Mesenchymal stem cell (in vitro differentiated cells and primary cell): ENCODE data around the gene PVR.

Experiments
- DNase-seq: peaks from one replicate; pipeline ENCODE4 v3.0.0-alpha.2; 2013
- H2AFZ ChIP-seq: one replicate; pipeline ENCODE4 v1.6.1; 2013; ENCODE audit warnings: low read depth, mild to moderate bottlenecking, control low read depth, inconsistent platforms, low read length, moderate library complexity
- H2AK5ac ChIP-seq: 2 replicates; pipeline ENCODE4 v1.6.1; 2013; ENCODE audit warnings: low read length, moderate library complexity, mild to moderate bottlenecking, inconsistent platforms; ENCODE audit not compliant: severe bottlenecking
- H2BK120ac ChIP-seq: one replicate; pipeline ENCODE4 v1.6.1; 2013; ENCODE audit warnings: low read depth, mild to moderate bottlenecking, inconsistent platforms, low read length, moderate library complexity
- H2BK12ac ChIP-seq, 2 experiments: one replicate each; pipeline ENCODE4 v1.6.1; 2013; ENCODE audit warnings: inconsistent platforms in 2 of 2, low read length in 2 of 2, mild to moderate bottlenecking in 2 of 2, moderate library complexity in 2 of 2, control low read depth in 1 of 2
- H2BK15ac ChIP-seq: one replicate; pipeline ENCODE4 v1.6.1; 2013; ENCODE audit warnings: mild to moderate bottlenecking, low read depth, inconsistent platforms; ENCODE audit not compliant: poor library complexity, severe bottlenecking
- H2BK5ac ChIP-seq: 2 replicates; pipeline ENCODE4 v1.6.1; 2013; ENCODE audit warnings: low read depth, mild to moderate bottlenecking, low read length, control low read depth, inconsistent platforms; ENCODE audit not compliant: poor library complexity, severe bottlenecking
- H3K14ac ChIP-seq, 2 experiments: one replicate each; pipeline ENCODE4 v1.6.1; 2013; ENCODE audit warnings: inconsistent platforms in 2 of 2, low read length in 2 of 2, control low read depth in 1 of 2, mild to moderate bottlenecking in 1 of 2, moderate library complexity in 1 of 2
- H3K18ac ChIP-seq, 2 experiments: one replicate each; pipeline ENCODE4 v1.6.1; 2013; ENCODE audit warnings: inconsistent platforms in 2 of 2, low read length in 2 of 2, control low read depth in 1 of 2, low read depth in 1 of 2, mild to moderate bottlenecking in 1 of 2
- H3K23ac ChIP-seq, 2 experiments: one replicate each; pipeline ENCODE4 v1.6.1; 2013; ENCODE audit warnings: inconsistent platforms in 2 of 2, low read length in 2 of 2, mild to moderate bottlenecking in 2 of 2, moderate library complexity in 2 of 2, control low read depth in 1 of 2
- H3K27ac ChIP-seq: 2 replicates; pipeline ENCODE4 v1.5.1; 2013; ENCODE audit warnings: mild to moderate bottlenecking, moderate library complexity, low read length, control low read depth, inconsistent platforms; ENCODE audit not compliant: poor library complexity, severe bottlenecking
- H3K27me3 ChIP-seq, 2 experiments: 2 replicates each; pipeline versions ENCODE4 v1.6.1 to v1.7.0; 2013; ENCODE audit warnings: low read length in 2 of 2, mild to moderate bottlenecking in 2 of 2, moderate library complexity in 2 of 2, control low read depth in 1 of 2, inconsistent platforms in 1 of 2; ENCODE audit not compliant: control insufficient read depth in 1 of 2, insufficient read depth in 1 of 2
- H3K36me3 ChIP-seq, 2 experiments: 2 replicates each; pipeline versions ENCODE4 v1.6.1 to v1.7.0; 2013; ENCODE audit warnings: low read length in 2 of 2, control low read depth in 1 of 2, inconsistent platforms in 1 of 2, low read depth in 1 of 2, mild to moderate bottlenecking in 1 of 2; ENCODE audit not compliant: insufficient read depth in 2 of 2, control insufficient read depth in 1 of 2
- H3K4ac ChIP-seq, 2 experiments: one replicate each; pipeline ENCODE4 v1.6.1; 2013; ENCODE audit warnings: inconsistent platforms in 2 of 2, low read length in 2 of 2, mild to moderate bottlenecking in 2 of 2, moderate library complexity in 2 of 2, control low read depth in 1 of 2, low read depth in 1 of 2
- H3K4me1 ChIP-seq: 2 replicates; pipeline ENCODE4 v1.6.1; 2013; ENCODE audit warnings: low read depth, low read length, control low read depth; ENCODE audit not compliant: control insufficient read depth, insufficient read depth
- H3K4me2 ChIP-seq: 2 replicates; pipeline ENCODE4 v1.6.1; 2013; ENCODE audit warnings: low read length, mild to moderate bottlenecking, inconsistent platforms; ENCODE audit not compliant: poor library complexity, severe bottlenecking
- H3K4me3 ChIP-seq, 2 experiments: 2 replicates each; pipeline versions ENCODE4 v1.5.1 to v1.7.0; 2013; ENCODE audit warnings: low read length in 2 of 2, mild to moderate bottlenecking in 2 of 2, control low read depth in 1 of 2, low read depth in 1 of 2; ENCODE audit not compliant: insufficient read depth in 1 of 2
- H3K79me1 ChIP-seq: replicated peaks from 2 replicates; pipeline ENCODE4 v1.6.1; 2013; ENCODE audit warnings: mild to moderate bottlenecking, control low read depth, low read length, inconsistent platforms; ENCODE audit not compliant: poor library complexity, severe bottlenecking
- H3K9ac ChIP-seq: 2 replicates; pipeline ENCODE4 v1.7.0; 2013; ENCODE audit warnings: mild to moderate bottlenecking, low read length, moderate library complexity
- H3K9me3 ChIP-seq: 2 replicates; pipeline ENCODE4 v1.7.0; 2013; ENCODE audit warnings: mild to moderate bottlenecking, low read length; ENCODE audit not compliant: control insufficient read depth
- H4K8ac ChIP-seq: one replicate; pipeline ENCODE4 v1.6.1; 2013; ENCODE audit warnings: inconsistent platforms, mild to moderate bottlenecking, low read length, moderate library complexity
- H4K91ac ChIP-seq: one replicate; pipeline ENCODE4 v1.6.1; 2013; ENCODE audit warnings: mild to moderate bottlenecking, low read length, inconsistent platforms
- WGBS: methylation state at CpG from one replicate; pipeline ENCODE4 v1.1.7; 2013; ENCODE audit warnings: mixed read lengths; 5-methylcytosine and 5-hydroxymethylcytosine counted together

PVR gene

GRCh38 chr19:44673510-44673909 is 29.8 kb downstream of the PVR start:
- Histone ChIP-seq H3K4me1 (no peaks in the 10 kb centered on the region), H2BK120ac (no peak overlapping the region), H3K9ac (no peak overlapping the region), H3K23ac (no peak overlapping the region), H4K8ac (no peak overlapping the region), H3K4ac (no peak overlapping the region), H3K27me3 (no peaks in the 10 kb centered on the region), H3K79me1 (no peaks in the 10 kb centered on the region), H3K27ac (no peak overlapping the region), H2BK12ac (no peak overlapping the region), H3K4me3 (no peak overlapping the region), H4K91ac (no peak overlapping the region), H3K4me2 (no peak overlapping the region), H2AK5ac (no peak overlapping the region), H2AFZ (no peak overlapping the region), H3K14ac (no peak overlapping the region), H3K18ac (no peak overlapping the region), H2BK5ac (no peak overlapping the region), H2BK15ac (no peak overlapping the region), H3K9me3 (no peaks in the 10 kb centered on the region), H3K36me3 (peaks cover 0 to 4% of the 10 kb centered on the region in 2 experiments)
- DNase-seq: no peak
- whole genome bisulfite sequencing: 93% methylated on average over 4 of the region's 4 CpGs

DNA sequence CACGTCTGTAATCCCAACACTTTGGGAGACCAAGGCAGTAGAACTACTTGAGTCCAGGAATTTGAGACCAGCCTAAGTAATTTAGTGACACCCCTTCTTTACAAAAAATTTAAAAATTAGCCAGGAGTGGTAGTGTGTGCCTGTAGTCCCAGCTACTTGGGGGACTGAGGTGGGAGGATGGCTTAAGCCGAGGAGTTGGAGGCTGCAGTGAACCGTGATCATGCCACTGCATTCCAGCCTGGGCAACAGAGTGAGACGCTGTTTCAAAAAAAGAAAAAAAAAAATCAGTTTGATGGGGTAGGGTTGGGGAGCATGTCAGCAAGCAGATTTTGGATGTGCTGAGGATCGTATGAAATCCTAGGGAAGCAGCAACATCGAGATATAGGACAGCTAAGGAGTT is 31.8 kb downstream of the PVR start:
- Histone ChIP-seq H3K14ac (no peak overlapping the region), H3K79me1 (no peaks in the 10 kb centered on the region), H3K27ac (no peak overlapping the region), H3K4me2 (no peak overlapping the region), H3K23ac (no peak overlapping the region), H3K36me3 (peaks cover 0 to 9% of the 10 kb centered on the region in 2 experiments), H2BK12ac (no peak overlapping the region), H3K4me1 (no peaks in the 10 kb centered on the region), H3K4me3 (no peak overlapping the region), H2BK120ac (no peak overlapping the region), H3K27me3 (no peaks in the 10 kb centered on the region), H4K8ac (no peak overlapping the region), H3K9ac (no peak overlapping the region), H2AFZ (no peak overlapping the region), H3K9me3 (no peaks in the 10 kb centered on the region), H2AK5ac (no peak overlapping the region), H4K91ac (no peak overlapping the region), H2BK15ac (no peak overlapping the region), H3K18ac (no peak overlapping the region), H2BK5ac (no peak overlapping the region), H3K4ac (no peak overlapping the region)
- WGBS: 94% methylated on average over 6 of the region's 6 CpGs
- no peak for DNase-seq

- Histone ChIP-seq H4K91ac (no peak overlapping the region), H3K4me2 (no peak overlapping the region), H2BK5ac (no peak overlapping the region), H3K23ac (no peak overlapping the region), H4K8ac (no peak overlapping the region), H3K4me3 (no peak overlapping the region), H3K79me1 (no peaks in the 10 kb centered on the region), H3K9ac (peak overlapping the region; percentile 5), H2AK5ac (no peak overlapping the region), H3K4me1 (no peaks in the 10 kb centered on the region), H2BK12ac (peak overlapping the region in 1 of 2 experiments; percentile 6), H3K27ac (no peak overlapping the region), H3K4ac (no peak overlapping the region), H3K9me3 (no peaks in the 10 kb centered on the region), H2AFZ (no peak overlapping the region), H3K36me3 (peaks cover 0 to 19% of the 10 kb centered on the region in 2 experiments), H3K18ac (no peak overlapping the region), H3K14ac (no peak overlapping the region), H2BK15ac (peak overlapping the region; percentile 62), H3K27me3 (no peaks in the 10 kb centered on the region), H2BK120ac (no peak overlapping the region)
- peak; percentile 82 for DNase-seq
- 81% methylated on average over 6 of the region's 8 CpGs for WGBS
These were observed 33.5 kb downstream of the PVR start for GRCh38 chr19:44677019-44677811.

DNA sequence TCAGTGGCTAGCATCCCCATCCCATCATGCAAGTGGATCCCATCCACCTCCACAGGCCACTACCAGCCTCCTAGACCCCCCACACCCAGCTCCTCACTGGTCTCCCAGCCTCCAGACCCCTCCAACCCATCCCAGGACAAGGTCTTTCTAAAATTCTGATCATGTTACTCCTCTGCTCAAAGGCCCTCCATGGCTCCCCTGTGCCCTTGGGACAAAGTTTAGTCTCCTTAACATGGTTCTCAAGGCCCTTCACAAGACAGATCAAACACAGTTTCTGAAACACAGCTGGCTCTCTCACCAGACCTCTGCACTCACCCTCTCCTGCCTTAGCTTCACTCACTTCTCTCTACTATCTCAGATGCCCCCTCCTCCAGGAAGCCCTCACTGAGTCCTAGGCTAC is 36.8 kb downstream of the PVR start:
- no peak overlapping the region for H2BK5ac ChIP-seq
- H2BK120ac ChIP-seq: no peak overlapping the region
- no peak overlapping the region for H3K23ac ChIP-seq
- no peak overlapping the region for H3K4ac ChIP-seq
- peaks cover 0 to 25% of the 10 kb centered on the region in 2 experiments for H3K36me3 ChIP-seq
- no peak overlapping the region for H3K18ac ChIP-seq
- H2BK12ac ChIP-seq: no peak overlapping the region
- H3K4me1 ChIP-seq: peaks cover 2% of the 10 kb centered on the region
- H3K27me3 ChIP-seq: no peaks in the 10 kb centered on the region
- no peak overlapping the region for H2AK5ac ChIP-seq
- no peak overlapping the region for H3K14ac ChIP-seq
- H3K9ac ChIP-seq: no peak overlapping the region
- no peak overlapping the region for H4K91ac ChIP-seq
- no peak overlapping the region for H2BK15ac ChIP-seq
- no peaks in the 10 kb centered on the region for H3K9me3 ChIP-seq
- no peak overlapping the region for H3K27ac ChIP-seq
- no peak overlapping the region for H3K4me2 ChIP-seq
- no peak overlapping the region for H3K4me3 ChIP-seq
- DNase-seq: no peak
- no peak overlapping the region for H2AFZ ChIP-seq
- no peaks in the 10 kb centered on the region for H3K79me1 ChIP-seq
- H4K8ac ChIP-seq: no peak overlapping the region
